Renal pelvis (tissue), 4 donors: ENCODE data around the gene DENND1A. TPM values are rescaled to one million over a fixed set of nuclear protein-coding genes. Genes with fewer than 3 reads are reported as not detected.
"Not testable (repeated sequence)": the region's sequence is repeated elsewhere in the genome, so short reads cannot be mapped to it uniquely, and the experiment has no call there.

Source experiments
- DNase-seq: peaks from one replicate; pipeline ENCODE4 v3.0.0-alpha.2; 2013
- polyA plus RNA-seq, 3 donors: library from polyadenylated mRNA; unstranded; fragments of 120-200 nt; gene quantifications; one replicate each; pipeline ENCODE4 v1.2.1, GENCODE V29; 2013; ENCODE audit not compliant: insufficient read length in 3 of 3

The DENND1A gene
- polyA plus RNA-seq, 3 donors: 21.6 to 23.3 (median 22.8) TPM

GRCh38 chr9:123952641-123953495 is 22.9 kb upstream of the DENND1A start:
- no peak for DNase-seq

GRCh38 chr9:123948286-123948685 is 18.4 kb upstream of the DENND1A start:
- DNase-seq: no peak

- no peak for DNase-seq
These were observed 17.4 kb upstream of the DENND1A start for GRCh38 chr9:123947326-123947725.

GRCh38 chr9:123946101-123946821 is 16.3 kb upstream of the DENND1A start:
- DNase-seq: no peak

- no peak for DNase-seq
These were observed 15.6 kb upstream of the DENND1A start for GRCh38 chr9:123945532-123945931.

- not testable (repeated sequence) for DNase-seq
These were observed 14.5 kb upstream of the DENND1A start for GRCh38 chr9:123944464-123944863.

- no peak for DNase-seq
These were observed 13.7 kb upstream of the DENND1A start for GRCh38 chr9:123943671-123944070.

GRCh38 chr9:123942542-123942941 is 12.6 kb upstream of the DENND1A start:
- no peak for DNase-seq

GRCh38 chr9:123941524-123942070 is 11.7 kb upstream of the DENND1A start:
- peak; percentile 49 for DNase-seq

- no peak for DNase-seq
These were observed 11.0 kb upstream of the DENND1A start for GRCh38 chr9:123940721-123941523.

- DNase-seq: no peak
These were observed 8.5 kb upstream of the DENND1A start for GRCh38 chr9:123938401-123938800.

GRCh38 chr9:123936575-123936974 is 6.6 kb upstream of the DENND1A start:
- not testable (repeated sequence) for DNase-seq

GRCh38 chr9:123933440-123934212 is 3.7 kb upstream of the DENND1A start:
- no peak for DNase-seq

- DNase-seq: no peak
These were observed 603 bp downstream of the DENND1A start for GRCh38 chr9:123929177-123929869.

- no peak for DNase-seq
These were observed 1.3 kb downstream of the DENND1A start for GRCh38 chr9:123928533-123929176.

- no peak for DNase-seq
These were observed 2.0 kb downstream of the DENND1A start for GRCh38 chr9:123927625-123928532.

GRCh38 chr9:123926941-123927340 is 3.0 kb downstream of the DENND1A start:
- DNase-seq: no peak

GRCh38 chr9:123925819-123926218 is 4.1 kb downstream of the DENND1A start:
- no peak for DNase-seq

- no peak for DNase-seq
These were observed 4.8 kb downstream of the DENND1A start for GRCh38 chr9:123925161-123925560.
